Measurements from ENCODE around the gene ZNF469.

DNA sequence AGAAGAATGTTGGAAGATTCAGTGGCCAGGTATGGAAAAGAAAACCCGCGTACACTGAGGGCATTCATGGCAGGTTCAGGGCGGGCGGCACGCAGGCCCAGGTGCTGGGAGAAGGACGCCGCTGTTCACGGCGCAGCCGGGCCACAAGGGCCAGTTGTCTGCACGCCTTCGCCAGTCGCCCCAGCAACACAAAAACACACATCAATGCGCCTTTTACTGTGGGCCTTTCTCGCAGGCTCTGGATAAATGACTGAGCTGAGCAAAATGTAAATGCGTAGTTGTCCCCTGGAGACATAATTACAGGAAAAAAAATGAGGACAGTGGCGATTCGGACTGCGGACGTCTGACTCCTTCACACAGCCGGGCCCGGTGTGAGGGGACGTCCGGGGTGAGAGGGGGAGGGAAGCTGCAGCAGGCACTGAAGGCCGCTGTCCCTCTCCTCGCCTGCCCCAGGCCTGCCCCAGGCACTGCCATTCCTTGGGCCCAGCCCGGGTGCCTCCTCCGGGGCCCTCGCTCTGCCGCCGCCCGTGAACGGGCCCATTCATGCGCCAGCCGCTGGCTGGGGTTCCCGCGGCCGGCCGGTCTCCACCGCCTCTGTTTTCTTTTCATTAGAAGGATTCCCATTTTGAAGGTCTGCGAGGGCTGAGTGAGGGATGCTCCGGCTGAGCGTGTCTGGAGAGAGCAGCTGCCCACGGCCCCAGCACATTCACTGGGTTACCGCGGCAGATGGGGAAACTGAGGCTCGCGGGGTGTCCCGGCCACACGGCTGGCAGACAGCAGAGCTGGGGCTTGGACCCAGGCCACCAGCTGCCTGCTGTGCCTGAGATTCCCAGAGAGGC, 6.5 kb upstream of the ZNF469 start:
- TF ChIP-seq POLR2A (IDR thresholded peaks at IDR 0.05) (no peak), EP300 (IDR thresholded peaks at IDR 0.05) (no peak), POLR2AphosphoS5 (IDR thresholded peaks at IDR 0.05) (no peak)
- TF ChIP-seq, protein P1, sequence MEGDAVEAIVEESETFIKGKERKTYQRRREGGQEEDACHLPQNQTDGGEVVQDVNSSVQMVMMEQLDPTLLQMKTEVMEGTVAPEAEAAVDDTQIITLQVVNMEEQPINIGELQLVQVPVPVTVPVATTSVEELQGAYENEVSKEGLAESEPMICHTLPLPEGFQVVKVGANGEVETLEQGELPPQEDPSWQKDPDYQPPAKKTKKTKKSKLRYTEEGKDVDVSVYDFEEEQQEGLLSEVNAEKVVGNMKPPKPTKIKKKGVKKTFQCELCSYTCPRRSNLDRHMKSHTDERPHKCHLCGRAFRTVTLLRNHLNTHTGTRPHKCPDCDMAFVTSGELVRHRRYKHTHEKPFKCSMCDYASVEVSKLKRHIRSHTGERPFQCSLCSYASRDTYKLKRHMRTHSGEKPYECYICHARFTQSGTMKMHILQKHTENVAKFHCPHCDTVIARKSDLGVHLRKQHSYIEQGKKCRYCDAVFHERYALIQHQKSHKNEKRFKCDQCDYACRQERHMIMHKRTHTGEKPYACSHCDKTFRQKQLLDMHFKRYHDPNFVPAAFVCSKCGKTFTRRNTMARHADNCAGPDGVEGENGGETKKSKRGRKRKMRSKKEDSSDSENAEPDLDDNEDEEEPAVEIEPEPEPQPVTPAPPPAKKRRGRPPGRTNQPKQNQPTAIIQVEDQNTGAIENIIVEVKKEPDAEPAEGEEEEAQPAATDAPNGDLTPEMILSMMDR (IDR thresholded peaks at IDR 0.05) = no peak

All from upper lobe of left lung (tissue), 4 donors.